Measurements from ENCODE around the gene TNS1. TPM values are rescaled to one million over a fixed set of nuclear protein-coding genes. Genes with fewer than 3 reads are reported as not detected.

Gene TNS1
- total and polyA plus RNA-seq, 9 of the 15 experiments (the other 6 are each of a cell fraction or from before 2014, with no cell fraction given) = 0.13 to 2.7 (median 0.77) TPM

DNA sequence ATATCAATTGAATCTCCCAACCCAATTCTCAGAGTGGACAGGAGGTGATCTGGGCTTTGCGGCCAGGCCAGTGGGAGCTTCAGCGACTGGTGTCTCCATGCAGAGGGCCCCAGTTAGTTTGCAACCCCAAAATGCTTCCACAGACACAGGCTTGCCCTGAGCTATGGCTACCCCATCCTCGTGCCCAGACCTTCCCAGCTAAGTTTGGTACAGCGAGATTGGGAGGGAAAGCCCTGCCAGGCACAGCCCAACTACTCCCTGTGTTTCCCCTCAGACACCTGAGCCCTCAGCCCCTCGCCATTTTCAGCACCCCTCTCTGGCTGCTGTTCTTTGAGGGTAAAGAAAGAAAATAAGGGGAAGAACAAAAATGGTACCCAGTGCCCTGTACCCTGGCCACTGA, 142.9 kb downstream of the TNS1 start:
- intact Hi-C loops (cut with micrococcal nuclease) = no loop called here
- FAIRE-seq (no peak), ATAC-seq (no peak), DNase-seq (ENCODE audit: extremely low read depth in 1 of 4, low spot score in 3 of 4) (no peak)
- no peaks in the 10 kb centered on the region for H3K9me1 ChIP-seq (ENCODE audit: control insufficient read depth, insufficient read depth, low read length)
- no peaks in the 10 kb centered on the region for H4K20me1 ChIP-seq (replicated peaks; ENCODE audit: control insufficient read depth, insufficient read depth, low read length)
- no peaks in the 10 kb centered on the region for H3K79me2 ChIP-seq (ENCODE audit: control insufficient read depth, insufficient read depth, low read length)
- no peak overlapping the region for H3K9ac ChIP-seq (ENCODE audit: insufficient read depth in 1 of 2, low read depth in 2 of 2, low read length in 2 of 2)
- ChIA-PET CTCF (ENCODE audit: low intra/inter-chr PET ratio) (no interaction called here), POLR2A (interaction anchor here (1.0 to 1.1 kb wide), 2 partner anchors 17 to 21 kb away, joined by 4 read pairs; no protein-coding TSS in a partner anchor)
- no peak overlapping the region for H2AFZ ChIP-seq (ENCODE audit: low read depth, low read length)
- H3K36me3 ChIP-seq (ENCODE audit: control insufficient read depth, insufficient read depth, low read length) = no peaks in the 10 kb centered on the region
- peaks cover 0 to 9% of the 10 kb centered on the region in 2 experiments; a peak in 3 of 5 replicates for H3K4me1 ChIP-seq (replicated peaks in 1 of 2; ENCODE audit: control insufficient read depth in 2 of 2, insufficient read depth in 2 of 2, low read length in 2 of 2)
- H3K27me3 ChIP-seq (ENCODE audit: control insufficient read depth in 2 of 2, insufficient read depth in 2 of 2, low read length in 2 of 2) = peaks cover 0 to 24% of the 10 kb centered on the region in 2 experiments; a peak in 2 of 5 replicates
- in situ Hi-C loops (cut with MboI) = no loop called here
- H3K27ac ChIP-seq (ENCODE audit: extremely low read depth, low read depth, low read length) = no peak overlapping the region
- H3K4me3 ChIP-seq = no peak overlapping the region
- no peak overlapping the region for H3K4me2 ChIP-seq (ENCODE audit: insufficient read depth, low read length)
- H3K9me3 ChIP-seq (replicated peaks; ENCODE audit: control insufficient read depth, insufficient read depth, low read depth, low read length) = no peaks in the 10 kb centered on the region
- no TSS peak for BruUV-seq (replicated peaks)
- WGBS (ENCODE audit: insufficient coverage, low coverage, missing lambda C conversion rate) = 3% methylated on average over 4 of the region's 5 CpGs
- TF ChIP-seq KAT8 (IDR thresholded peaks at IDR 0.05; ENCODE audit: low read depth) (no peak), ZNF23 (CRISPR knock-in tag; IDR thresholded peaks at IDR 0.05) (no peak), ZNF79 (CRISPR knock-in tag; IDR thresholded peaks at IDR 0.05; ENCODE audit: low read depth) (no peak), KLF10 (CRISPR knock-in tag; IDR thresholded peaks at IDR 0.05) (no peak), ZFP91 (CRISPR knock-in tag; IDR thresholded peaks at IDR 0.05) (no peak), ZEB2 (IDR thresholded peaks at IDR 0.05) (no peak), ZNF518B (CRISPR knock-in tag; IDR thresholded peaks at IDR 0.05) (no peak), POLR3A (IDR thresholded peaks at IDR 0.05; ENCODE audit: borderline replicate concordance, extremely low read depth, insufficient read depth, insufficient read length) (no peak), ZBTB17 (CRISPR knock-in tag; IDR thresholded peaks at IDR 0.05) (no peak), ZBTB1 (CRISPR knock-in tag; IDR thresholded peaks at IDR 0.05; ENCODE audit: borderline replicate concordance, low read depth) (no peak), CBX3 (IDR thresholded peaks at IDR 0.05; ENCODE audit: borderline replicate concordance in 1 of 2, low read length in 2 of 2) (no peak), XRCC3 (IDR thresholded peaks at IDR 0.05) (no peak)
- TF ChIP-seq, protein P1, sequence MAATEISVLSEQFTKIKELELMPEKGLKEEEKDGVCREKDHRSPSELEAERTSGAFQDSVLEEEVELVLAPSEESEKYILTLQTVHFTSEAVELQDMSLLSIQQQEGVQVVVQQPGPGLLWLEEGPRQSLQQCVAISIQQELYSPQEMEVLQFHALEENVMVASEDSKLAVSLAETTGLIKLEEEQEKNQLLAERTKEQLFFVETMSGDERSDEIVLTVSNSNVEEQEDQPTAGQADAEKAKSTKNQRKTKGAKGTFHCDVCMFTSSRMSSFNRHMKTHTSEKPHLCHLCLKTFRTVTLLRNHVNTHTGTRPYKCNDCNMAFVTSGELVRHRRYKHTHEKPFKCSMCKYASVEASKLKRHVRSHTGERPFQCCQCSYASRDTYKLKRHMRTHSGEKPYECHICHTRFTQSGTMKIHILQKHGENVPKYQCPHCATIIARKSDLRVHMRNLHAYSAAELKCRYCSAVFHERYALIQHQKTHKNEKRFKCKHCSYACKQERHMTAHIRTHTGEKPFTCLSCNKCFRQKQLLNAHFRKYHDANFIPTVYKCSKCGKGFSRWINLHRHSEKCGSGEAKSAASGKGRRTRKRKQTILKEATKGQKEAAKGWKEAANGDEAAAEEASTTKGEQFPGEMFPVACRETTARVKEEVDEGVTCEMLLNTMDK (IDR thresholded peaks at IDR 0.05; ENCODE audit: borderline replicate concordance, insufficient read depth, low read depth, low read length, poor library complexity, severe bottlenecking) = no peak

All from K562 (cell line).